ENCODE results near the gene BCR.

The BCR gene

DNA sequence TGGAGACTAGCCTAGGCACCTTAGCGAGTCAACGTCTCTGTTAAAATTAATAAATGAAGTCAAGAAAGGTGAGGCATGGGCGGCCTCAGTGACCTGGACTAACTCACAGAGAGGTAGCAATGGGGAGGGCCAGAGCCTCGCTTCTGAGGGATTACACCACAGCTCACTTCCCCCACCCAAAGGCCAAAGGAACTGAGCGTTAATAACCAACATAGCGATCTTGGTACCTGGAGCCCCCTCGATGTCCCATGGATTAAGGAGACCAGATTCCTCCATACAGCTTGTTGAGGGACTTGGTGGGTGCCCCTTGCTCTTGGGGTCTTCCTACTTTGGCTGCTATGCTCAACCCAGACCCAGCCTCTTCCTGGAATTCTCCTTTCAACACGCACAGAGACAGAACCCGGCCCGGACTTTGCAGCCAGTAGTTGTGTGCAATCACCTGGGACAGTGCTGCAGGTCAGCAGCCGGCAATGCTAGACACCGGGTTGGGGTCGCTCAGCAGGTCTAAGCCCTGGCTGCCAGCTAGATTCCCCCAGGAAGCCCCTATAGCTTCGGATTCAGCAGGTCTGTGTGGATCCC, 70.6 kb downstream of the BCR start:
- POLR2A ChIA-PET: no interaction called here
- no peak for DNase-seq (ENCODE audit: extremely low spot score)
- CTCF ChIA-PET: interaction anchor here (0.9 to 1.2 kb wide), 3 partner anchors 11 to 39 kb away, joined by 3 read pairs; no protein-coding TSS in a partner anchor
- TF ChIP-seq, protein P1, sequence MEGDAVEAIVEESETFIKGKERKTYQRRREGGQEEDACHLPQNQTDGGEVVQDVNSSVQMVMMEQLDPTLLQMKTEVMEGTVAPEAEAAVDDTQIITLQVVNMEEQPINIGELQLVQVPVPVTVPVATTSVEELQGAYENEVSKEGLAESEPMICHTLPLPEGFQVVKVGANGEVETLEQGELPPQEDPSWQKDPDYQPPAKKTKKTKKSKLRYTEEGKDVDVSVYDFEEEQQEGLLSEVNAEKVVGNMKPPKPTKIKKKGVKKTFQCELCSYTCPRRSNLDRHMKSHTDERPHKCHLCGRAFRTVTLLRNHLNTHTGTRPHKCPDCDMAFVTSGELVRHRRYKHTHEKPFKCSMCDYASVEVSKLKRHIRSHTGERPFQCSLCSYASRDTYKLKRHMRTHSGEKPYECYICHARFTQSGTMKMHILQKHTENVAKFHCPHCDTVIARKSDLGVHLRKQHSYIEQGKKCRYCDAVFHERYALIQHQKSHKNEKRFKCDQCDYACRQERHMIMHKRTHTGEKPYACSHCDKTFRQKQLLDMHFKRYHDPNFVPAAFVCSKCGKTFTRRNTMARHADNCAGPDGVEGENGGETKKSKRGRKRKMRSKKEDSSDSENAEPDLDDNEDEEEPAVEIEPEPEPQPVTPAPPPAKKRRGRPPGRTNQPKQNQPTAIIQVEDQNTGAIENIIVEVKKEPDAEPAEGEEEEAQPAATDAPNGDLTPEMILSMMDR (IDR thresholded peaks at IDR 0.05; ENCODE audit: control extremely low read depth, extremely low read depth, low read depth, missing control alignments): no peak

DNA sequence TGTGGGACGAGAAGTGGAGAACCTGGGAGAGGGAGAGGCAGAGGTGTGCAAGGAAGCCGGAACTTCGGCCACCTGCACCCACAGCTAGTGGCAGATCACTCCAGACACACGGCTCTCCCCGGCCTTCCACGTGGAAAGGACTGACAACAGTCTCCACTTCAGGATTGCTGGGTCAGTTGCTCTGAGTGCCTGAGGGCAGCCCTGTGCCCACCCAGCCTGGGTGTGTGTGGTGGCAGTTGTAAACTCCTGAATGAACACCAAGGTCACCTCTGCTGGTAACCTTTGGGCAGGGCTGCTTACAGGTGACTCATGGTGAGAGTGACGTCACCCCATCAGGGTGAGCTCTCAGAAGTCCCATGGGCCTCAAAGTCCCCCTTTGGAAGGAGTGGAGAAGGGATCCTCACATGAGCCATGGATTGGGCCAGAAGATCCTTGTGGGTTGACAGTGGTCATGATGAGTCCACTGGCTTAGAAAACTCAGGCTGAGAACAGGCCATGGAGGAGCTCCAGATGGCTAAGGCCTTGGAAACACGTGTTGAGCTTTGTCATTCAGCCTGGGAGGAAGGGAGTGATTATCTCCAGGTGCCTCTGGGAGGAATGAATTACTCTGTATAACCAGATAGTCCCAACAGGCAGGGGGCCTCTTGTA, 71.3 kb downstream of the BCR start:
- TF ChIP-seq, protein P1 (IDR thresholded peaks at IDR 0.05; ENCODE audit: control extremely low read depth, extremely low read depth, low read depth, missing control alignments): no peak
- CTCF ChIA-PET: interaction anchor here (0.9 to 2.6 kb wide), 3 partner anchors 30 to 39 kb away, joined by 3 to 10 read pairs (median 3); no protein-coding TSS in a partner anchor
- POLR2A ChIA-PET: no interaction called here
- no peak for DNase-seq (ENCODE audit: extremely low spot score)

DNA sequence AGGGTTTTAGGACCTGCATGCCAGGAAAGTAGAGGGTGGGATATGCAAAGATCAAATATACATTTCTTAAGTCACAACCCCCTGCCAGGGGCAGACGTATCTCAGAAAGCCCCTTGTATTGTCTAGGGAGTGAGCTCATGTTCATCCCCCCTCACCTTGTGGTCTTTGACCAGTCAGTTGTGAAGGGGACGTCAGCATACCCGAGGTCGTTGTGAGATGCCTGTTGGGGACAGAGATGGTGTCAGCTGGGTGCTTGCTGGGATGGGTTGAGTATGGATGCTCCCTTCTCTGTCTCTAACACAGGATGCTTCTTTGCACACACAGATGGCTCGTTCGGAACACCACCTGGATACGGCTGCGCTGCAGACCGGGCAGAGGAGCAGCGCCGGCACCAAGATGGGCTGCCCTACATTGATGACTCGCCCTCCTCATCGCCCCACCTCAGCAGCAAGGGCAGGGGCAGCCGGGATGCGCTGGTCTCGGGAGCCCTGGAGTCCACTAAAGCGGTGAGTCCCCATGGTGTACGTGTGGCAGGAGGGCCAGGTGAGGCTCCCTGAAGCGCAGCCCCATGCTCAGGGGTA, 73.3 kb downstream of the BCR start:
- CTCF ChIA-PET: interaction anchor here (0.9 to 2.6 kb wide), 3 partner anchors 8 to 28 kb away, joined by 3 to 10 read pairs (median 3); no protein-coding TSS in a partner anchor
- DNase-seq (ENCODE audit: extremely low spot score): no peak
- POLR2A ChIA-PET: no interaction called here
- TF ChIP-seq, protein P1 (IDR thresholded peaks at IDR 0.05; ENCODE audit: control extremely low read depth, extremely low read depth, low read depth, missing control alignments): no peak

DNA sequence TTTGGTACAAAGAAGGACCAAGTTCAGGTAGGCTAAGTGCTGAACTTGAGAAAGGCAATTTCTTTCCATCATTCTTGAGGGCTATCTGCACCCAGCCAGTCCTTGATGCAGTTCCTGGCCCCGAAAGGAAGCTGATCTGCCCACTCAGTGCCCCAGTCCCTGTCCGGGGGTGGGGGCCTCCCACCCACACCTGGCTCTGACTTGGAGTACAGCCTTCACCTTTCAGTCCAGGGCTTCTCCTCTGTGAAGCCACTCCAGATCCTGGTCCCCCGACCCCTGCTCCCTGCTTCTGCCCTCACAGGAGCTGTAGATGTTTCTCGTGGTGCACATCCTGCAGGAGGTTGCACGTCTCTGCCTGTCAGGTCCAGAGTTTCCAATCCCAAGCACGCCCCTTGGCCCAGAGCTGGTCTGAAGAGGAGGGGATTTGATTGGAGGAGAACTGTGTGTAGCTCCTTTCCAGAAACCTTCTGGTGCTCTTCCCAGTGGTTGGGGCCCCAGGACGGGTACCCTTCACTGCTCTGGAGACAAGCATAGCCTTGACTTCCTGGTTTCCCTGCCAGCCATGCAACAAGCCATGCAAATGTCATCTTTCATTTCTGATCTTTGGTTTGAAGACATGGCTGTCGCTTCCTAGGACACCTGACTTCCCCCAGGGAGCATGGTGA, 75.3 kb downstream of the BCR start:
- TF ChIP-seq, protein P1 (IDR thresholded peaks at IDR 0.05; ENCODE audit: control extremely low read depth, extremely low read depth, low read depth, missing control alignments): no peak
- POLR2A ChIA-PET: interaction anchor here (0.6 kb wide), 1 partner anchor 306 kb away, joined by 3 read pairs; no protein-coding TSS in a partner anchor
- no peak for DNase-seq (ENCODE audit: extremely low spot score)
- CTCF ChIA-PET: interaction anchor here (1.3 to 1.6 kb wide), 2 partner anchors 10 to 13 kb away, joined by 4 read pairs; no protein-coding TSS in a partner anchor

DNA sequence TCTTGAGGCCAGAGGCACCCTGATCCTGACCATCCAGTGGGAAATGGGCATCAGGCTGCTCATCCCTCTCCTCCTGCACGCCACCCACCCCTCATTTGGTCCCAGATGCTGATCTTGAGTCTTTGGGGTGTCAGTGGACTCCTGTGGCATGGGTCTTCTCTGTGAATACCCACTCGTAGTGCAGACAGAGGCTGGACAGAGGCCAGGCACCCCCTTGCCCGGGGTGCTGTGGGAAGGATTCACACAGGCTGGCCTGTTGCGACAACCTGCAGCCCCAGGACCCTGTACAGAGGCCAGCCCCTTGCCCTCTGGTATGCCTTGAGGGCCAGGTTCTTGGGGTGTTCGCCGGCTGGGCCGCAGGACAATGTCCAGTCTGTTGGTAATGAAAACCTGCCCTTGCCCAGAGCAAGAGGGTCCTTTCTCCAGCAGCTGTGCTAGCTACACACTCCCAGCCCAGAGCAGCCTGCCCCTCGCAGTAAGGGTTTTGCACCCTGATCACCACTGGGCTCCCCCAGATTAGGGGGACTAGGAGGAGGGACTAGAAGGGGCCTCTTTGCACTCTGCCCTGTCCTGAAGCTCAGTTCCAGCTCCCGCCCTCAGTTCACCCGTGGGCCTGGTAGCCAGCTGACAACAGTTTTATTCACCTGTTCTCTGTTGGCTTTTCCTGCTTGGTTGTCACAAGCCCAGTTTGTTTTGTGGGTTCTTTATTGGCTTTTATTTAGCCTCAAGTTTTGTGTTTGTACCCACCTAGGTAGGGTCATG, 76.0 kb downstream of the BCR start:
- DNase-seq (ENCODE audit: extremely low spot score): no peak
- ChIA-PET POLR2A (no interaction called here), CTCF (no interaction called here)
- TF ChIP-seq, protein P1 (IDR thresholded peaks at IDR 0.05; ENCODE audit: control extremely low read depth, extremely low read depth, low read depth, missing control alignments): no peak

All from GM10248 (cell line).